Spleen (tissue), 11 donors: ENCODE data around the gene PHPT1. TPM values are rescaled to one million over a fixed set of nuclear protein-coding genes. Genes with fewer than 3 reads are reported as not detected.
A peak's percentile ranks its signal among the peaks of the same experiment; 100 is the strongest.

Source experiments
- DNase-seq: peaks from one replicate; pipeline ENCODE4 v3.0.0-alpha.2; 2020
- H3K27ac ChIP-seq, 8 donors: fragments of 200-600 bp; sonication (generic) in 7 of 8; 1 replicate in 4 of 8; 2 replicates in 4 of 8; pipeline versions ENCODE4 v1.5.0 to v1.8.0; 2016 to 2021; ENCODE audit warnings: inconsistent platforms in 4 of 8, mild to moderate bottlenecking in 4 of 8, moderate library complexity in 1 of 8
- H3K27me3 ChIP-seq, 7 donors: fragments of 200-600 bp; sonication (generic) in 6 of 7; replicated peaks in 1 of 7; 1 replicate in 4 of 7; 2 replicates in 3 of 7; pipeline versions ENCODE4 v1.5.0 to v1.8.0; 2016 to 2021; ENCODE audit warnings: inconsistent platforms in 3 of 7, mild to moderate bottlenecking in 1 of 7
- H3K36me3 ChIP-seq, 6 donors: fragments of 200-600 bp; sonication (generic) in 5 of 6; 1 replicate in 4 of 6; 2 replicates in 2 of 6; pipeline versions ENCODE4 v1.5.0 to v1.8.0; 2016 to 2021; ENCODE audit warnings: inconsistent platforms in 2 of 6
- H3K4me1 ChIP-seq, 6 donors: fragments of 200-600 bp; sonication (generic) in 5 of 6; 1 replicate in 3 of 6; 2 replicates in 3 of 6; pipeline versions ENCODE4 v1.5.0 to v1.8.0; 2016 to 2021; ENCODE audit warnings: inconsistent platforms in 3 of 6
- H3K4me3 ChIP-seq, 8 donors: fragments of 200-600 bp; sonication (generic) in 7 of 8; 1 replicate in 4 of 8; 2 replicates in 4 of 8; pipeline versions ENCODE4 v1.5.0 to v1.8.0; 2016 to 2021; ENCODE audit warnings: inconsistent platforms in 4 of 8, mild to moderate bottlenecking in 4 of 8, moderate library complexity in 2 of 8
- H3K9me3 ChIP-seq, 8 donors: fragments of 200-600 bp; sonication (generic) in 7 of 8; 1 replicate in 4 of 8; 2 replicates in 4 of 8; pipeline versions ENCODE4 v1.5.0 to v1.8.0; 2016 to 2021; ENCODE audit warnings: inconsistent platforms in 4 of 8
- CTCF ChIP-seq, 11 experiments: fragments of 200-600 bp in 7 of 11; fragments of 450-650 bp in 4 of 11; sonication (generic) in 4 of 11; IDR thresholded peaks in 8 of 11; conservative IDR thresholded peaks in 3 of 11; 1 replicate in 7 of 11; 2 replicates in 4 of 11; pipeline versions ENCODE4 v1.4.0 to v1.8.0; 2016 to 2021; ENCODE audit warnings: antibody characterized with exemption in 11 of 11, inconsistent platforms in 4 of 11, mild to moderate bottlenecking in 1 of 11
- POLR2A ChIP-seq, 3 donors: fragments of 450-650 bp; IDR thresholded peaks; one replicate each; pipeline ENCODE4 v1.5.1; 2017; ENCODE audit warnings: antibody characterized with exemption in 3 of 3, mild to moderate bottlenecking in 1 of 3
- POLR2AphosphoS5 ChIP-seq, 3 donors: sonication (generic); formaldehyde crosslinking; IDR thresholded peaks; one replicate each; pipeline ENCODE4 v1.5.1; 2017; ENCODE audit warnings: antibody characterized with exemption in 3 of 3
- WGBS, 5 donors: extraction: QIAGEN DNeasy Blood & Tissue Kit in 3 of 5; methylation state at CpG; one replicate each; pipeline versions ENCODE4 v1.1.5 to v1.1.7; 2013 to 2018; 5-methylcytosine and 5-hydroxymethylcytosine counted together
- intact Hi-C: fragments of 100-400 bp; cut with DNase I; formaldehyde crosslinking; loops from one replicate; pipeline ENCODE4 v1.15.0; 2023; ENCODE audit warnings: low total_unique reads
- polyA plus RNA-seq, 3 donors: library from polyadenylated mRNA; stranded (reverse); fragments of 200-250 nt; gene quantifications; one replicate each; pipeline ENCODE4 v1.2.1, GENCODE V29; 2013
- total RNA-seq, 7 donors: library from RNA; depleted of rRNA in 3 of 7; stranded (reverse); fragments of >200 nt in 3 of 7; fragmentation: NEBNext Ultra II Directional in 4 of 7; extraction: Animal tissue kit (Norgen Biotek cat#: 25700) in 4 of 7; gene quantifications; one replicate each; pipeline versions ENCODE4 v1.1.0 to v1.2.1, GENCODE V29; 2016 to 2021
- donor health status: healthy with polysubstance abuse.
- donor health status: DM: no; HTN: no; CAD: no; lungs with moderate emphysema.
- donor health status: DM: no; HTN: no; CAD: no.
- donor health status: Bipolar disorder and iron deficiency.
- donor health status: healthy.
- donor health status: DM: no; HTN: no; CAD: no.
- donor health status: DM: yes; HTN: yes; CAD: no.

Gene PHPT1
- total and polyA plus RNA-seq, 10 donors: 32.3 to 117 (median 65.8) TPM

- intact Hi-C loops: no loop called here
- no peak overlapping the region for H3K27ac ChIP-seq
- 85 to 92% (median 91%) methylated on average over 26 of the region's 26 CpGs for WGBS, 5 donors
- peak; percentile 54 for DNase-seq
- H3K36me3 ChIP-seq: peaks cover 0 to 76% (median 40%) of the 10 kb centered on the region in 6 donors
- no peaks in the 10 kb centered on the region for H3K9me3 ChIP-seq
- H3K27me3 ChIP-seq: no peaks in the 10 kb centered on the region
- no peak overlapping the region for H3K4me3 ChIP-seq
- TF ChIP-seq CTCF (IDR thresholded peaks at IDR 0.05 in 8 of 11, conservative IDR thresholded peaks at IDR 0.05 in 3 of 11) (no peak), POLR2A (IDR thresholded peaks at IDR 0.05) (no peak), POLR2AphosphoS5 (IDR thresholded peaks at IDR 0.05) (peak in 1 of 3 donors; percentile 9)
- H3K4me1 ChIP-seq: peaks cover 14 to 54% (median 25%) of the 10 kb centered on the region in 6 donors
Measured at GRCh38 chr9:136861874-136862457, 12.8 kb downstream of the PHPT1 start.

- Histone ChIP-seq H3K9me3 (no peaks in the 10 kb centered on the region), H3K27ac (no peak overlapping the region), H3K4me1 (peaks cover 16 to 60% (median 29%) of the 10 kb centered on the region in 6 donors), H3K36me3 (peaks cover 0 to 66% (median 40%) of the 10 kb centered on the region in 6 donors), H3K4me3 (no peak overlapping the region), H3K27me3 (no peaks in the 10 kb centered on the region)
- WGBS, 5 donors: 92 to 97% (median 95%) methylated on average over 25 to 31 of the region's 31 CpGs
- intact Hi-C loops: no loop called here
- TF ChIP-seq CTCF (IDR thresholded peaks at IDR 0.05 in 8 of 11, conservative IDR thresholded peaks at IDR 0.05 in 3 of 11) (no peak), POLR2A (IDR thresholded peaks at IDR 0.05) (no peak), POLR2AphosphoS5 (IDR thresholded peaks at IDR 0.05) (no peak)
- DNase-seq: no peak
Measured at GRCh38 chr9:136862849-136863622, 13.8 kb downstream of the PHPT1 start.

GRCh38 chr9:136863623-136864273 is 14.5 kb downstream of the PHPT1 start:
- Histone ChIP-seq H3K27me3 (no peaks in the 10 kb centered on the region), H3K4me3 (no peak overlapping the region), H3K36me3 (peaks cover 0 to 59% (median 40%) of the 10 kb centered on the region in 6 donors), H3K27ac (no peak overlapping the region), H3K9me3 (no peaks in the 10 kb centered on the region), H3K4me1 (peaks cover 16 to 60% (median 29%) of the 10 kb centered on the region in 6 donors)
- TF ChIP-seq POLR2A (IDR thresholded peaks at IDR 0.05) (no peak), CTCF (IDR thresholded peaks at IDR 0.05 in 8 of 11, conservative IDR thresholded peaks at IDR 0.05 in 3 of 11) (no peak), POLR2AphosphoS5 (IDR thresholded peaks at IDR 0.05) (no peak)
- 94 to 96% (median 95%) methylated on average over 11 to 12 of the region's 12 CpGs for WGBS, 5 donors
- no peak for DNase-seq
- intact Hi-C loops: no loop called here
